Left ventricle myocardium inferior (tissue), 1 donor: ENCODE measurements around the gene MACROD1. TPM values are rescaled to one million over a fixed set of nuclear protein-coding genes. Genes with fewer than 3 reads are reported as not detected.

Experiments used
- DNase-seq: peaks from one replicate; pipeline ENCODE4 v3.0.0-alpha.2; 2020
- H3K27ac ChIP-seq: fragments of 200-600 bp; replicated peaks from 2 replicates; pipeline ENCODE4 v1.8.0; 2021
- H3K27me3 ChIP-seq: fragments of 200-600 bp; 2 replicates; pipeline ENCODE4 v1.8.0; 2021; ENCODE audit warnings: low read depth
- H3K36me3 ChIP-seq: fragments of 200-600 bp; 2 replicates; pipeline ENCODE4 v1.8.0; 2021
- H3K4me1 ChIP-seq: fragments of 200-600 bp; 2 replicates; pipeline ENCODE4 v1.8.0; 2021
- H3K4me3 ChIP-seq: fragments of 200-600 bp; 2 replicates; pipeline ENCODE4 v1.8.0; 2021; ENCODE audit warnings: mild to moderate bottlenecking, moderate library complexity
- H3K9me3 ChIP-seq: fragments of 200-600 bp; replicated peaks from 2 replicates; pipeline ENCODE4 v1.8.0; 2021
- intact Hi-C: fragments of 100-400 bp; cut with micrococcal nuclease; formaldehyde crosslinking; loops from one replicate; pipeline ENCODE4 v1.11.0; 2022
- total RNA-seq: library from RNA; stranded (reverse); fragmentation: NEBNext Ultra II Directional; extraction: Animal tissue kit (Norgen Biotek cat#: 25700); gene quantifications from one replicate; pipeline ENCODE4 v1.2.1, GENCODE V29; 2021
- TF ChIP-seq, protein P1 (sequence below): fragments of 200-600 bp; IDR thresholded peaks from 2 replicates; pipeline ENCODE4 v1.8.0; 2021; ENCODE audit warnings: antibody characterized with exemption, mild to moderate bottlenecking, borderline replicate concordance
- donor health status: DM: no; HTN: yes; CAD: no; lungs with severe emphysema.

Gene MACROD1
- total RNA-seq, 1 donor from 2014 or later: 127 TPM

DNA sequence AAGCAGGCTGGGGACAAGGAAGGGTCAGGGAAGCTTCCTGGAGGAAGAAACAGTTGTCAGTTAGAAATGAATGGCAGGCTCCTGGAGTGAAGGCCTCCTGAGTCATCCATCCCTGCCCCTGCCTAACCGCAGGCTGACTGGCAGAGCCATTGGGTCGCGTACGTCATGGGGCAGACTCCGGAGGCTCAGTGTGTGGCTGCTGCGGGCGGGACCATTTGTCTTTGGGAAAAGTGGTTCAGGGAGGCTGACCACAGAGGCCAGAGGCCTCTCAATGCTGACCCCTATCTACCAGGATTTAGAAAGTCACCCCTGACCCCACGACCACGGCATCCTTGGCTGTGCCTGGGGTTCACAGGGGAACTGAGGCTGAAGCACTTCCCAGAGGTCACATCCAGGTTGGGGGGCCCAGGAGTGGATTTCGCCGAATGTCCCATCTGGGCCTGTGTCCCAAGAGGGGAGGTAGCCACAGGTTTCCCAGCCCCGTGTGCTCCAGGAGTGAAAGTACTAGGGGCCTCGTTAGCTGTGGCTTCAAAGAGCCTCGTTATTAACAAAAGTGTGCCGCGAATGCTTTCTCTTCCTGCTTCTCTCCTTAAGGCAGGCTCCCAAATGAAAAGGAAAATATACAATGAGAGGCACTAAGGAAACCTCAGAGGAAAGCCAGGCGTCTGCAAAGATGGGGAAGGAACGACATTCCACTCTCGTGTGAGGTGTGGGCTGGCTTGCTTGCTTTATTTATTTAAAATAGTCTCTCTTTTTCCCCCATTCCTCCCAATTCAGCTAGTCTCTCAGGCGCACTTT is 71.3 kb downstream of the MACROD1 start:
- TF ChIP-seq, protein P1, sequence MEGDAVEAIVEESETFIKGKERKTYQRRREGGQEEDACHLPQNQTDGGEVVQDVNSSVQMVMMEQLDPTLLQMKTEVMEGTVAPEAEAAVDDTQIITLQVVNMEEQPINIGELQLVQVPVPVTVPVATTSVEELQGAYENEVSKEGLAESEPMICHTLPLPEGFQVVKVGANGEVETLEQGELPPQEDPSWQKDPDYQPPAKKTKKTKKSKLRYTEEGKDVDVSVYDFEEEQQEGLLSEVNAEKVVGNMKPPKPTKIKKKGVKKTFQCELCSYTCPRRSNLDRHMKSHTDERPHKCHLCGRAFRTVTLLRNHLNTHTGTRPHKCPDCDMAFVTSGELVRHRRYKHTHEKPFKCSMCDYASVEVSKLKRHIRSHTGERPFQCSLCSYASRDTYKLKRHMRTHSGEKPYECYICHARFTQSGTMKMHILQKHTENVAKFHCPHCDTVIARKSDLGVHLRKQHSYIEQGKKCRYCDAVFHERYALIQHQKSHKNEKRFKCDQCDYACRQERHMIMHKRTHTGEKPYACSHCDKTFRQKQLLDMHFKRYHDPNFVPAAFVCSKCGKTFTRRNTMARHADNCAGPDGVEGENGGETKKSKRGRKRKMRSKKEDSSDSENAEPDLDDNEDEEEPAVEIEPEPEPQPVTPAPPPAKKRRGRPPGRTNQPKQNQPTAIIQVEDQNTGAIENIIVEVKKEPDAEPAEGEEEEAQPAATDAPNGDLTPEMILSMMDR: no peak
- Histone ChIP-seq H3K36me3 (no peaks in the 10 kb centered on the region), H3K27me3 (no peaks in the 10 kb centered on the region), H3K9me3 (no peaks in the 10 kb centered on the region), H3K4me3 (no peak overlapping the region), H3K27ac (no peak overlapping the region), H3K4me1 (peaks cover 31% of the 10 kb centered on the region)
- no peak for DNase-seq
- intact Hi-C loops: no loop called here

DNA sequence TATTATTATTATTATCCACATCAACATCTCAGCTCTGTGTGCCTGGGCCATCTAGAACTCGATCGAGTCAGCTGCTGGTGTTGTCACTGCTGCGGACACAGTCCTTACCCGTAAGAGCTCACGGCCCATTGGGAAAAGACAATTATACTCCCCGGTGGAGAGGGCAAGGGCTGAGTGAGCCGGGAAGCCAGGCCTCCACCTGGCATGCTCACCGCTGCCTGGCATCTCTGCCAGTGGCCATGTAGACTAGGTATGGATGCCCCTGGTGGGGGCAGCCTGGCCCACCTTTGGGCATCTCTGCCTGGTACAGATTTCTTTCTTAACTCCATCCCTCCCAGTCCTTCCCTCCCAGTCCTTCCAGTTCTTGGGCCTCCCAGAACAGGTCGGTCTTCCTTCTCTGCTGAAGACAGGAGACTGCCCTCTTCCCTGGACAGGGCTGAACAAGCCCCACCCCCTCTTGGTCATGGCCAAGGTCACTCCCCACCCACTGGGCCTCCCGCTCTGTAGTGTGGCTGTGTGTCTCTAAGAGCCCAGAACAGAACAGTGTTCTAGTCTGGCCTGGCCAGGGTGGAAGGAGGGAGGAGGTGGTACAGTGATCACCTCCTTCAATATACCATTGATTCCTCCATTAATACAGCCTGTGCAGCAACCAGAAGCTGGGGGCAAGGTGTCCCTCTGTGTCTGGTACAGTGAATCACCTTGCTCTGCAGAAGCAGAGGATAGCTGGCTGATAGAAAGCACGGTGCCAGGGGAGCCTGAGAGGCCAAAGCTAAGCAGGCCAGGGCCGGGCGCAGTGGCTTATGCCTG is 72.5 kb downstream of the MACROD1 start:
- Histone ChIP-seq H3K4me3 (no peak overlapping the region), H3K36me3 (no peaks in the 10 kb centered on the region), H3K27me3 (no peaks in the 10 kb centered on the region), H3K27ac (no peak overlapping the region), H3K9me3 (no peaks in the 10 kb centered on the region), H3K4me1 (peaks cover 38% of the 10 kb centered on the region)
- TF ChIP-seq, protein P1: no peak
- intact Hi-C loops: no loop called here
- no peak for DNase-seq

DNA sequence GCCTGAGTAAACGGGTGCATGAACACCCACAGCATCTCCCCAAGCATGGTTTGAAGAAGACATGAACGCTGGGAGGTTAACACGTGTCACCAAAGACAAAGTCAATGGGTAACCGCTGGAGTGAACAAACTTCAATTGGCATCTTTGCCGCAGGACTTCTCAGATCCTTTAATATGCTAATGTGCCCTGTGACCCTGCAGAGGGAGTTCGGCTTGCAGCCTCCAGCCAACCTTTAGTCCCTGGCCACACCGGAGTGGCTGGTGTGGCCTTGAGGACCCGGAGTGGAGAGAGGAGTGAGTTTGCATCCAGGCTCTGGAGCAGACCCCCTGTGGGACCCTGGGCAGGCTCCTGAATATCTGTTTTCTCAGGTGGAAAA is 73.2 kb downstream of the MACROD1 start:
- TF ChIP-seq, protein P1: no peak
- intact Hi-C loops: no loop called here
- Histone ChIP-seq H3K9me3 (no peaks in the 10 kb centered on the region), H3K27ac (no peak overlapping the region), H3K27me3 (no peaks in the 10 kb centered on the region), H3K4me1 (peaks cover 38% of the 10 kb centered on the region), H3K36me3 (no peaks in the 10 kb centered on the region), H3K4me3 (no peak overlapping the region)
- DNase-seq: no peak

DNA sequence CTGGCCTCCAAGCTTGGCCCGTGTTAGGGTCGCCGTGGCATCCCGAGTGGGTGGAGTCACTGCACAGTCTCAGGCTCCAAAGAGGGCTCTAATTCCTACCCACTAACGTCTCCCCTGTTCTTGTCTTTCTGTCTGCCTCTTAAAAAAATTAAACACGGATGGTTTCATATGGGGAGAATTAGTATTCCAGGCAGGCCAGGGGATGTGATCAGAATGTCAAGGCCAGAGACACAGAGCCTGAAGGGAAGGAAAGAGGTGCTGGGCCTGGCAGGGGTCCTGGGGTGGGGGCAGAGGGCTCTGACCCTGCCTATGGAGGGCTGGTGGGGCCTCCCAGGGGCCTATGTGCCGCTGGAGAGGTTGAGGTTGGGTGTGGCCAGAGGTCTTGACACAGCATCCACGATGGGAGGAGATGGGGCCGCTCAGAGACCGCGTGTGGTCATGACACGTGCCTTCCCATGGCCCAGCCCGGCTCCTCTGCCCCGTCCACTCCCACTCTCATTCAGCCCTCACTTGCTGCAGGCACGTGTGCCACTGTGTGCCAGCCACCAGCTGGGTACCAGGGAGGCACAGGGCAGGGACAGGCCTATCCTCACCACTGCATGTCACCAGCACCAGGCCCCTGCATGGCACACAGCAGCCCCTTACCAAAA is 73.7 kb downstream of the MACROD1 start:
- H3K27me3 ChIP-seq: no peaks in the 10 kb centered on the region
- no peak for DNase-seq
- H3K4me1 ChIP-seq: peaks cover 38% of the 10 kb centered on the region
- no peaks in the 10 kb centered on the region for H3K9me3 ChIP-seq
- no peak overlapping the region for H3K27ac ChIP-seq
- TF ChIP-seq, protein P1: no peak
- H3K4me3 ChIP-seq: no peak overlapping the region
- no peaks in the 10 kb centered on the region for H3K36me3 ChIP-seq
- intact Hi-C loops: no loop called here

DNA sequence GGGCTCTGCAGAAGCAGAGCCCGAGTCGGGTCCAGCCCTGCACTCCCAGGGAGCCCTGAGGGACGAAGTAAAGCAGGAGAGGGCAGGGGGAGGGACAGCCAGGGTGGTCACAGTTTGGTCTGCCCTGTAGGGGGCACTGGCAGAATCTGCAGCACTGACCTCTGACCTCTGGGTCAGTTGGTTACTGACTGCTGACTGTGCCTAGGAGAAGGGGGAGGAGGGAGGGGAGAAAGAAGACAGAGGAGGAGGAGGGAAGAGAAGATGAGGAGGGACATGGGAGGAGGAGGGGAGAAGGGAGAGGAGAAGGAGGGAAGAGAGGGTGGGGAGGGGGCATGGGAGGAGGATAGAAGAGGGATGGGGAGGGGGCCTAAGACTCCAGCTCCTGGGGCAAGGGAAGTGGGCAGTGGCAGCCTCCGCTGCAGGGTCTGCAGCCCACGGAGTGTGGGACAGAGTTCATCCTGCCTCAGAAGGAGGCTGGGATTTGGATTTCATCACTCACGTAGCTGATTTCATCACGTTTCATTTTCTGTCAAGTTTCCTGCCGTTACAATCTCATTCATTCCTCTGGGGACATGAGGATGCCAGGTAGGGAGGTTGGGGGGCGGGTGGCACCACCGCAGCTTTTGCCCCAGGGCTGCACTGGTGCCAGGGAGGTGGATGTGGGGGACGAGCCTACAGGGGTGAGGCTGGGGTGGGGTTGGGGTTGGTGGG is 75.0 kb downstream of the MACROD1 start:
- DNase-seq: no peak
- Histone ChIP-seq H3K4me1 (peaks cover 49% of the 10 kb centered on the region), H3K9me3 (no peaks in the 10 kb centered on the region), H3K27ac (no peak overlapping the region), H3K27me3 (no peaks in the 10 kb centered on the region), H3K36me3 (no peaks in the 10 kb centered on the region), H3K4me3 (no peak overlapping the region)
- TF ChIP-seq, protein P1: no peak
- intact Hi-C loops: no loop called here
